ENCODE results near the gene AMIGO1.

The AMIGO1 gene

GRCh38 chr1:109514846-109515245 lies 5.3 kb upstream of the AMIGO1 start:
- no peak for DNase-seq (ENCODE audit: low read depth)
- H3K4me3 ChIP-seq (ENCODE audit: low read depth, low read length) = no peak overlapping the region
- TF ChIP-seq CTCF (IDR thresholded peaks at IDR 0.05; ENCODE audit: low read depth, low read length, missing control alignments) = no peak

- no peak for DNase-seq (ENCODE audit: low read depth)
- no peak overlapping the region for H3K4me3 ChIP-seq (ENCODE audit: low read depth, low read length)
- no peak for TF ChIP-seq CTCF (IDR thresholded peaks at IDR 0.05; ENCODE audit: low read depth, low read length, missing control alignments)
These were observed 3.7 kb upstream of the AMIGO1 start for GRCh38 chr1:109513110-109513710.

GRCh38 chr1:109508873-109509175 lies 703 bp downstream of the AMIGO1 start:
- no peak for TF ChIP-seq CTCF (IDR thresholded peaks at IDR 0.05; ENCODE audit: low read depth, low read length, missing control alignments)
- no peak for DNase-seq (ENCODE audit: low read depth)
- H3K4me3 ChIP-seq (ENCODE audit: low read depth, low read length) = peak overlapping the region; percentile 48

GRCh38 chr1:109508001-109508872 lies 1.3 kb downstream of the AMIGO1 start:
- no peak overlapping the region for H3K4me3 ChIP-seq (ENCODE audit: low read depth, low read length)
- no peak for DNase-seq (ENCODE audit: low read depth)

GRCh38 chr1:109504974-109505373 lies 4.6 kb downstream of the AMIGO1 start:
- H3K4me3 ChIP-seq (ENCODE audit: low read depth, low read length) = no peak overlapping the region
- no peak for DNase-seq (ENCODE audit: low read depth)
- TF ChIP-seq CTCF (IDR thresholded peaks at IDR 0.05; ENCODE audit: low read depth, low read length, missing control alignments) = no peak

More at GRCh38 chr1:109508001-109508872, 1.3 kb downstream of the AMIGO1 start:
- TF ChIP-seq CTCF (IDR thresholded peaks at IDR 0.05; ENCODE audit: low read depth, low read length, missing control alignments) = no peak

- DNase-seq (ENCODE audit: low read depth) = no peak
- no peak for TF ChIP-seq CTCF (IDR thresholded peaks at IDR 0.05; ENCODE audit: low read depth, low read length, missing control alignments)
- H3K4me3 ChIP-seq (ENCODE audit: low read depth, low read length) = no peak overlapping the region
These were observed 5.6 kb downstream of the AMIGO1 start for GRCh38 chr1:109503935-109504334.

Data from GM12864 (cell line).